ENCODE results near the gene DNAJC25.
"Not testable (repeated sequence)": the region's sequence is repeated elsewhere in the genome, so short reads cannot be mapped to it uniquely, and the experiment has no call there.

Gene DNAJC25

DNA sequence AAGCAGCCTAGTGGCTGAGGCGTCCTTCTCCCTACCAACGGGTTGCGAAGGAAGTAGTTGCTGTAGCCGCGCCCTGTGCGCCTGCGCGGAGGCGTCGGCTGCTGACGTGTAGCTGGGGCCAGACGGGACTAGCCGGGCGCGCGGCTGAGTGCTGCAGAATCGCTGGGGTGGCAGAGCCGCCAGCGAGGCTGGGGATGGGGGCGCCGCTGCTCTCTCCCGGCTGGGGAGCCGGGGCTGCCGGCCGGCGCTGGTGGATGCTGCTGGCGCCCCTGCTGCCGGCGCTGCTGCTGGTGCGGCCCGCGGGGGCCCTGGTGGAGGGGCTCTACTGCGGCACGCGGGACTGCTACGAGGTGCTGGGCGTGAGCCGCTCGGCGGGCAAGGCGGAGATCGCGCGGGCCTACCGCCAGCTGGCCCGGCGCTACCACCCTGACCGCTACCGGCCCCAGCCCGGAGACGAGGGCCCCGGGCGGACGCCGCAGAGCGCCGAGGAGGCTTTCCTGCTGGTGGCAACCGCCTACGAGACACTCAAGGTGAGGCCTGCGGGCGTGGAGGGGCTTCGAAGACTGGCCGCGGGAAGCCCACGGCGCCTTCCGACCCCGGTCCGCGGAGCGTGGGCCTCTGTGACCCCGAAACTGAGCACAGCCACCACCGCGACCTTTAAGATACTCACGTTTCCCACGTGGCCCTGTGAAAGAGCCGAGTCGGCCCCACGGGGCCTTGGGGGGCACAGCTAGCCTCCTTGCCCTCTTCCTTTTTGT lies at the start of gene DNAJC25:
TSS of gene DNAJC25 (plus strand) at position 121 of the 758 bp plus-strand sequence. CDS start at position 195, 74 bp downstream.
- peak; percentile 98 for DNase-seq

DNA sequence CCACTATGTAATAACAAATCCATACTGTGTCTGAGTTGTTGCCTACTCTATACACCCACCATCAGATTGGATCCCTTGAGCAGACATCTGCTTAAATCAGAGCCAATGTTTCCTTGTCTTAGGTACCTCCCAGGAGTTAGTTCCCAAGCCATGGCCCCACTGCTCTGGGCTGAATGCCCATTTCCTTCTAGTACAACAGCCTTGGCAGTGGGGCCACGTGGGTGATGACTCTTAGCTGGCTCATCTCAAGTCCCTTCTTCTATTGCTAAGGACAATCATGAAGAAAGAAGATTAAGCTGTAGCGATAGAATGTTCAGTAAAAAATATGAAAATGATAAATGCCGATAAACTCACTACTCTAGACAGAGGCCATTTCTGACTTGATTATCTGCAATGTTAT lies 48.2 kb upstream of the DNAJC25 start:
- DNase-seq, result no peak

DNA sequence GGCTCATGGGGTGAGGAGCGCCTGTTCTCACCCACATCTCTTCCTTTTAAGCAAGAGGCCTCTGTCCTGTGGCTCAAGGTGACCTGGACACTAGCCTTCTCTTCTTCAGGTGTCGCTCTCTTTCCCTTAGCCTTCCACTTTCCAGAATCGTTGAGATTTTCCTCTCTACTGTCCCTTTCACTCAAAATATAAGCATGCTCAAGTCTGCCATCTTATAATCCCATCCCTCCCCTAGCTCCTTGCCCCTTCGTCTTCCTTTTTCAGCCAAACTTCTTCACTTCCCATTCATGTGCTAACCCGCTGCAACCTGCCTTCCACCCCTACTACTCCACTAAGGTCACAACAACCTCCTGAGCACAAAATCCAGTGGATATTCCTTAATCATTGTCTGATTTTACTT lies 44.8 kb upstream of the DNAJC25 start:
- no peak for DNase-seq

DNA sequence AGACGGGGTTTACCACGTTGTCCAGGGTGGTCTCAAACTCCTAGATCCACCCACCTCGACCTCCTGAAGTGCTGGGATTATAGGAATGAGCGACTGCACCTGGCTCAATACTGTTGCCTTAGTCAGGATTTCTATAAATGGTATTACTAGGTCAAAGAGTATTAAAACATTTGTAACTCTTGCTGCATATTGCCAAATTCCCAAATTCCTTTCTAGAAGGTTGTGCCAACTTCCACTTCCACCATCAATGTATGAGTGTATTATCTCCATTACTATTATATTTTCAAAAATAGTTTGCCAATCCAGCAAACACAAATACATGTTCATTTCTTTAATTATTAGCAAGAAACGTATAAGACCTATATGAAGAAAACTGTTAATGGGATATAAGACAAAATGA lies 42.3 kb upstream of the DNAJC25 start:
- DNase-seq, result no peak

DNA sequence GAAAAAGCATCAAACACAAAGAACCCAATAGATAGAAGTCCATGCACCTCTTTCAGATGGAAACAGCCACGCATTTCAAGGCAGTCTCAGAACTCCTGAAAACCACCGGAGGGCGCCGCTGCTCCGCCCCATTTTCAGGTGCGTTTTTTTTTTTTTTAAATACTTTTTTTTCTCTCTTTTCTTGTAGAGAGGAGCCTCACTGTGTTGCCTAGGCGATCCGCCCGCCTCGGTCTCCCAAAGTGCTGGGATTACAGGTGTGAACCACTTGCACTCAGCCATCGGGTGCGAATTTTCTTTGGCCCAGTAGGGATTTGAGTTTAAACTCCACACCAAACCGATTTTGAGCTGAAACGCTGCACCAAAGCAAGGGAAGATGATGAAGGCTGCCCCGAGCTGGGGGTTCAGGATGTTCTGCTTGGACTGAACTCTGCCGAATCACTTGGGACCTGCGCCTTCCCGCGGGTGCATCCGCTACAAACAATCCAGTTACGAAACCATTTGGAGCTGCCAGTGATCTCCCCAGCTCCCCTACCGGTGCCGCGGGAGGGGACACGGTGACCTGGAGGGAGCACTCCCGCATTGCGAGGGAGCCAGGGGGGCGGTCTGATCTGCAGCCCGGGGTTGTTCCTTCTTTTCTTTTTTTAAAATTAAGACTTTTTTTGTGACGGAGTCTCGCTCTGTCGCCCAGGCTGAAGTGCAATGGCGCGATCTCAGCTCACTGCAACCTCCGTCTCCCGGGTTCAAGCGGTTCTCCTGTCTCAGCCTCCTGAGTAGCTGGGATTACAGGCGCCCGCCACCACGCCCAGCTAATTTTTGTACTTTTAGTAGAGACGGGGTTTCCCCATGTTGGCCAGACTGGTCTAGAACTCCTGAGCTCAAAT lies 33.0 kb upstream of the DNAJC25 start:
- DNase-seq, result peak; percentile 35

DNA sequence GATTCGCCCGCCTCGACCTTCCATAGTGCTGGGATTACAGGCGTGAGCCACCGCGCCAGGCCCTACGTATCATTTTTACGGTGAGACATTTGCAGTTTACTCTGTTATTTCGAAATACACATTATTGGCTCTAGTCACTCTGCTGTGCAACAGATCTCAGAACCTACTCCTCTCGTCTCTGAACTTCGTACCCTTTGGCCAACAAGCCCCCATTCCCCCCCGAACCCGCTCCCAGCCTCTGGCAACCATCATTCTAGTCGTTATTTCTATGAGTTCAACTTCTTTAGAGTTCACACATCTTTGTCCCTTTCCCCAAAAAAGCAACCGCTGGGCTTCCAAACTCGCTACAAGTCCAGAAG lies 32.4 kb upstream of the DNAJC25 start:
- DNase-seq, result no peak

DNA sequence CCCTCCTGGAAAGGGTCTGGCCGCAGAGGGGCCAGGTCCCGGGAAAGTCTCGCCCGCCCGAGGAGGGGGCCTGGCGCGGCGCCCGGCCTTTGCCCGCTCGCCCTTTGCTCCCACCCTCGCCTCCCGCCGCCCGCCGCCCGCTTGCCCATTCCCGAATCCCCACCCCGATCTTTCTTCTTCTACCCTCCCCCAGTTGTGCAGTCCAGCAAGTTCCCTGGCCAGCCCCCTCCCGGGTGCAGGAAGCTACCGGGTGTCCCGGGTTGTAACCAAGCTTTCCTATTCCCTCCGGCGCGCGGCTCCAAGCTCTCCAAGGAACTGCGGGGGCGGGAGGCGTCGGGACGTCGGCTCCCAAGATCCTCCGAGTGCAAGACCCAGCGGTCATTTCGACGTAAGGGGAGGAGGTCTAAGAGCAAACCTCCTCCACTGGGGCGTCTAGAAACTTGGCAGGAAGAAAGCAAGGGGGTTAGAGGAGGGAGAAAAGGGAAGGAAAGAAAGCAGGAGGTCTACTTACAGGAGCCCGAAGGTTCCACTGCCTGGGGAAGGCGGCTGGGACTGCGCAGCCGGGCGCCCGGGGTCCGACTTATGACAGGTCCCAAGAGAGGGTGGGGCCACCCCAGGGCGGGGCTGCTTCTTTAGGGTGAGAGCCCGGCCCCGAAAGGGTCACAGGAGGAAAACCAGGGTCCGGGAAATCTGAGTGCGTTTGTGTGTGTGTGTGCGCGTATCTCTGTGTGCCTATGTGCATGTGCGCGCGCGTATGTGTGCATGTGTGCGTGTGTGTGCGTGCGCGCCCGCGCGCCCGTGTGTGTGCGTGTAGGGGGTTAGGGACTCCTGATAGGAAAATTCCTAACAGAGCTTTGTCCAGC lies 31.8 kb upstream of the DNAJC25 start, which contains the start of gene PTGR1:
TSS of gene PTGR1 (minus strand) at position 556 of the 863 bp plus-strand sequence. CDS start 2,225 bp downstream, outside the sequence.
- DNase-seq, result peak; percentile 22

DNA sequence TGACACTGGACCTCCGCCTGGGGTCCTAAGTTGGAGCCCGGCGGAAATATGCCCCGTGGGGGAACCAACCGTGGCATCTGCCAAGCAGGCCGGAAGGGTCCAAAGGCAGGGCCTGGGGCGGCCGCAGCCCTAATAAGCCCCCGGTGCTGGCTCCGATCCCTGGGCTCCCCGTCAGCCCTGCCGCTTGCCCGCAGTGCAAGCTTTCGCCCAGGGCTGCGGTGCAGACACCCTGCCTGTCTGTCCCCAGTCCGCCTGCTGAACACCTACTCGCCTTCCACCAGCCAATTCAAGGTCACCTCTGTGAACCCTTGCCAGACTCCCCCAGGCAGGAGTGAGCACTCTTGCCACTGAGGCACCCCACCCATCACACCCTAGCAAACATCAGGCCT lies 31.2 kb upstream of the DNAJC25 start:
- no peak for DNase-seq

DNA sequence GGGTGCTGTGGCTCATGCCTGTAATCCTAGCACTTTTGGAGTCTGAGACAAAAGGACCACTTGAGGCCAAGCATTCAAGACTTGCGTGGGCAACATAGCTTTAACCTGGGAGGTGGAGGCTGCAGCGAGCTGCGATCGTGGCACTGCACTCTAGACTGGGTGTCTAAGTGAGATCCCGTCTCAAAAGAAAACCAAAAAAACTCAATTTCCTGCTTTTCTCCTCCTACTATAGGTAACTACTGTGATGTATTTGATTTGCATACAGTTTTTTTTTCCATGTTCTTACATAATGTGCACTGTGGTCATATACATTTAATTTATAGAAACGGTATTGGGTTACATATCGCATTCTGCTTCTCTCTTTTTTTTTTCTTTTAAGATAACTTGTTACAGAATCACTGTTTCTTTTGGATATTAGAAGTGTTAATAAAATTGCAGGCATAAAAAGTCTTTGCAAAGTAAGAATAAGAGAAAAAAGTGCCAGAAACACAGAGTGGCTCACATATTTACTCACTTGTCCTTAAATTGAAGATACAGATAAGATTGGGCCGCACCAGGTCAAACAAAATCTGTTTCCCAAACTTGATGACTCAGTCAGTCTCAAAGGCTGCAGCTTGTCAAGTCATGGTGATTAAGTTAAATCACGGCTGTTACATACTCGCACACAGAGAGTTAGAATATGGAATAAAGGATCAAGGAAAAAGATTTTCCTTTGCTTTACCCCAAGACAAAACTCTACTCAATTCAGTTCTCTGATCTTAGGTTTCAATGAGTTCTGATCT lies 29.7 kb upstream of the DNAJC25 start:
- no peak for DNase-seq

DNA sequence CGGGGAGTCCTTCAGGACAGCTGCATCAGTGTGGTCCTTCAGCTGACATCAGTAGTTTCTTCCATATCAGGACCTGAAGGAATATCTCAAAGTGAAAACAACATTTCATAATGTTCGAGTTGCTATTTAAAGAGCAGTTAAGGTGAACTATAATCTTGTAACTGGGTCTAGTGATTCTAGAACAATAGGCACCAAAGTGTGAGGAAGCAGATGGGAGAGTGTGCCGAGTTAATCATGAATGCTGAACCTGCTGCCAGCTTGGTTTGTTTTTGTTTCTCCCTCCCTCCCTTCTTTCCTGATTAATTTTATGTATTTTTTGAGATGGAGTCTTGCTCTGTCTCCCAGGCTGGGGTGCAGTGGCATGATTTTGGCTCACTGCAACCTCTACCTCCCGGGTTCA lies 28.1 kb upstream of the DNAJC25 start:
- DNase-seq, result no peak

DNA sequence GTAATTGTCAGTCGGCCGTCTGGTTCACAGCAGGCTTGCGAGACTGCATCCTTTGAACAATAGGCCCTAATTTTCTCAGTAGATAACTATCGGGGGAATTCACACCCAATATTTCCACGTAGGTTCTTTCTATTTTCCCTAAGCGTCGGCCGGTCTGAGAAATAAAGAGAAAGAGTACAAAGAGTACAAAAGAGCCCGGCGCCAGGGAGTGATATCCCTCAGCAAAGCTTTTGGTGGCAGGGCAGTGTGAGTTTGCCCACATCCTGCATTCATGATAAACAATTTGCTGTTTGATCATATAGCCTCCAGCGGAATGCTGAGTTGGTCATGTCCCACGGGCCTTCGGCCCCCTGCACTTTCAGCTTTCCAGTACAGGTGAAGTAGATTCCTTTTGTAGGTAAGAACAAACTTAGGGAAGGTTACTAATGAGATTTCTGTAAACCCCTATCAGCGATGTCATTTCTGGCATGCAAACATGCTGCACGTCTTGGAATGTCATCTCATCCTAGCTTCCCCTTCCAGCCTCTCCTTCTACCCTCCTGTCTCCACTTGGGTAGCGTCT lies 27.0 kb upstream of the DNAJC25 start:
- DNase-seq, result no peak

DNA sequence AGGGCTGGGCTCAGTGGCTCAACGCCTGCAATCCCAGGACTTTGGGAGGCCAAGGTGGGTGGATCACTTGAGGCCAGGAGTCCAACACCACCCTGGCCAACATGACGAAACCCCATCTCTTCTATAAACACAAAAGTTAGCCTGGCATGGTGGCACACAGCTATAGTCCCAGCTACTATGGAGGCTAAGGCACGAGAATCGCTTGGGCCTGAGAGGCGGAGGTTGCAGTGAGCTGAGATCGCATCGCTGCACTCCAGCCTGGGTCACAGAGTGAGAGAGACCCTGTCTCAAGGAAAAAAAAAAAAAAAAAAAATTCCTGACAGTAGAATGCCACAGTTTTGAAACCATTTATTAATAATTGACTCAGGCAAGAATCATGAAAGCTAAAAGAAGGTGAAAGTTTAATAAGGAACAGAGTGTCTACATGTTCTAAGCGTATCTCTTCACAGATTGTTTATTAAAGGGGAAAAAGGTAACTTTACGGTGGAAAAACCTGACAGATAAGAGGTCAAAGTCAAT lies 26.0 kb upstream of the DNAJC25 start:
- no peak for DNase-seq

DNA sequence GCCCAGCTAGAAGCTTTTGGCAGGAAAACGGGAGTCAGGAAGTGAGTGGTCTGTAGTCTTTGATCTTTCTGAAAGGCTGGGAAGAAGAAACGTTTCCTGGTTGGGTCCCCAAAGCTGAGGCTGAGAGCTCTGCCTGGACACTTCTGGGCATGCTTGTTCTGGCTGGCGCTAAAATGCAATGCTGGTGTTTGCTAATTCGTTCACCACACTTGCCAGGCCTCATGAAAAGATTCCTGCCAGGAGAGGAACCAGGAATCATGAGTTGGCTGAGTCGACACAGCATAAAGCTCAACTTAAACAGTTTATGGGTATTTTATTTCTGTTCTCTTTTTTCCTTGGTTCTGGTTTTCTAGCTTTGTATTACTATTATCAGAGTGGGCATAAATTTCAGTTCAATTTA lies 21.0 kb upstream of the DNAJC25 start:
- no peak for DNase-seq

DNA sequence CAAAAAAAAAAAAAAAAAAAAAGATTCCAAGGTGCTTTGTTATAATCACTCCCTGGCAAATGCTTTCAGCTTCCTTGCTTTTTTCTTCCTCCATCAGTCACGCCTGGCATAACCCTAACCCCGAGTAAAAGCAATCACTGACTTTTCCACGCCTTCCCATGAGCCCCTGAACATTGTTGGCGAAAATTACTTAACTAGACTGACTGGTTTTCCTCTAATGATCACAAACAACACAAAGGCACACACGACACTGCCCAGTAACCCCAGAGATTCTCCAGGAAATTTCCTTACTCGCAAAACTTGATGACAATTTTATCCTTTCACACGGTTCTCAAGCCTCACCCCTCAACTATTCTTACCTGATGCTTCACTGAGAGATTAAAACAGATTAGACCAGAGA lies 20.3 kb upstream of the DNAJC25 start:
- no peak for DNase-seq

DNA sequence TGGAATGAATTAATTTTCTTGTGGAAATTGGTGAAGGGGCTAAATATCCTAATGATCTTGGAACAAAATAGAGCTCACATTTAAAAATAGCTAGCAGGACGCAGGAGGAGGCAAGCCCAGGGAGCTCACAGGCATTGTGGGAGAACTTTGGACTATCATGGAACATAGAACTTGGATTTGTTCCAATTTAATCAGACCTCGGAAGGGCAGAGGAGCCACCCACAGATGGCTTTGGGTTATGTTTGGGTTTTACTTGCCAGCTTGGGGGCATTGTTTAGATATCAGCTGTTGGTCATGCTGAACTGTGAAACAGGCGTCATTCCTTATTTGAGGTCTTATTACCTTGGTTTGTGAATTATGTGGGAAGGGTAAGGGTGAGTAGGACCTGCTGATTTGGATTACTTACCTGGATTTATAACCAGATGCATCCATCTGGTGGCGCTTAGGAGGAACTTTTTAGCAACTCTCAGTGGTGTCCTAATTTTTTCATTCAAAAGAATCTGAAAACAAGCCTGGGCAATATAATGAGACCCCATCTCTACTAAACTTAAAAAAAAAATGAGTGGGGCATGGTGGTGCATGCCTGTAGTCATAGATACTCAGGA lies 17.6 kb upstream of the DNAJC25 start:
- no peak for DNase-seq

DNA sequence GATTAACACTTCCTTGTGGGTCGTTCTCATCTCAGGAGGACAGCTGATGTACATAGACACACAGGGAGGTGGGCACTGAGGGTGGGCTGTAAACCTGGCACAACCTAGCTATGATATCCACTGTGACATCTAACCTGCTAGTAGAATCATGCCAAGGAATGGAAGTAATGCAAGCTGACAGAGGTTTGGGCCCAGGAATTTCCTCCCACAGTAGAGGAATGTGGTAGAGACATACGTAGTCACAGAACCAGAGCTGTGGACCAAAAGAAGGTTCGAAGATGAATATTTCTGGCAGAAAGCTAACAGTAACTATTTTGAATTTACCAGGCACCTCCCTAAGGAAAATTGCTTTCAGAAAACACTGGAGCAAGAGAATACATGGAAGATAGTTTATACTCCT lies 15.2 kb upstream of the DNAJC25 start:
- no peak for DNase-seq

DNA sequence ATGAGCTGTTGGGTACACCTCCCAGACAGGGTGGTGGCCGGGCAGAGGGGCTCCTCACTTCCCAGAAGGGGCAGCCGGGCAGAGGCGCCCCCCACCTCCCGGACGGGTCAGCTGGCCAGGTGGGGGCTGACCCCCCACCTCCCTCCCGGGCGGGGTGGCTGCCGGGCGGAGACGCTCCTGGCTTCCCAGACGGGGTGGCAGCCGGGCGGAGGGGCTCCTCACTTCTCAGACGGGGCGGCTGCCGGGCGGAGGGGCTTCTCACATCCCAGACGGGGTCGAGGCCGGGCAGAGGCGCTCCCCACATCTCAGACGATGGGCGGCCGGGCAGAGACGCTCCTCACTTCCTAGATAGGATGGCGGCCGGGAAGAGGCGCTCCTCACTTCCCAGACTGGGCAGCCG lies 13.8 kb upstream of the DNAJC25 start:
- not testable (repeated sequence) for DNase-seq

DNA sequence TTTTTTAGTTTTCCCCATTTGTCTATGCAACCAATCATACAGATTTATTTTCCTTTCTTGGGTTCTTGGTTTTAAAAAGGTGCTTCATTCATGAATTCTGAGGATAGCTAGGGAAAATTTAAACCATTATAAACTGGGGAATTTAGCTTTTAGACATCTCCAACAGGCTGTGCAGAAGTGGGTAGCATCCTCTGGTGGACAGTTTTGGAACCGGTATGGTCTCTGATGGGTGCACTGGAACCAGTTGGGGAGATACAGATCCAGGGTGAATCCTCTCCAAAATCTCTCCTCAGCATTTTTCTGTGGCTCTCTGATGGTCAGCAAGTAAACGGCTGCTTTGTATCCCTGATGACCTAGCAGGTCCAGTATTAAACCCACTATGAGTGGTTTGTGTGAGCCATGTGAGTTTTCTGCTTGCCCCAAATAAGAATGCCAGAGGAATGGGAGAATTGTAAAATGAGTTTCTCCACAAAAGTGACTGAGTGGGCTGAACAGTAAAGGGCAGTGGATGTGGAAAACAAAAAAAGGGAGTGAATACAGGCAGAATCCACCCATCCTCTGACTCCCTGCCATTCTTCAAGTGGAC lies 9.1 kb upstream of the DNAJC25 start:
- peak; percentile 25 for DNase-seq

DNA sequence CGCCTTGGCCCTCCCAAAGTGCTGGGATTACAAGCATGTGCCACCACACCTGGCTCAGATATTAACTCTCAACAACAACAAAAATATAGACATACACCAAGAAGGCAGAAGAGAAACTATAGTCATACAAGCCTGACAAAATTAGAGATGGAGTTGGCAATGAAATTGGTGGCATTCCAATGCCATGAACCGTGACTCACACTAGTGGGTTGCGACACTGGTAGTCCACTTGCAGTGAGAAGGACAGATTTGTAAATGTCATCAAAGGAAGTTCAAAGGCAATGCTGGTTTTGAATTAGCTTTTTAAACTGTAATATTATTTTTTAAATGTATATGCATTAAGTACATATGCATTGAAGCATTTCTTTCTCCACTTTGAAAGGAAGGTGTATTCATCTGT lies 8.5 kb upstream of the DNAJC25 start:
- no peak for DNase-seq

DNA sequence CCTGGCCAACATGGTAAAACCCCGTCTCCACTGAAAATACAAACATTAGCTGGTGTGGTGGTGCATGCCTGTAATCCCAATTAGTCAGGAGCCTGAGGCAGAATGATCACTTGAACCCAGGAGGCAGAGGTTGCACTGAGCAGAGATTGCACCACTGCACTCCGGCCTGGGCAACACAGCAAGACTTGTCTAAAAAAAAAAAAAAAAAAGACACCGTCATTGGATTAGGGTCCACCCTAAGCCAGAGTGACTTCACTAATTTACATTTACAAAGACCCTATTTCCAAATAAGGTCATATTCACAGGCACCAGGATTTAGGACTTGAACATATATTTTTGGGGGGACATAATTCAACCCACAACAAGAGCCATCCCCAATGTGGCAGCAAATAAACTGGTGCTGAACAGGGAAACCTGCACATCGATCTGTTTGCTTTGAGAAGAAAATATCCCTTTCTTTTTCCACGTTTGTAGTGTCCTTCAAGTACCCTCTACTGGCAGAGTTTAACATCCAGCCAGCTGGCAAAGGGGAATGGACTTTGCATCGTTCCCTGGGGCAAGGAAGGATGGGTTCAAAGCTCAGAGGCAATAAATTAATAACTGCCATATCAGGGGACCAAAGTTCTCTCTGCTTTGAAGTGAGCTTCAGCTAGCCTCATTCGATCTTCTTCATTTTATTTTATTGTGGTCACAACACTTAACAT lies 3.7 kb upstream of the DNAJC25 start:
- DNase-seq, result no peak

Data from stimulated activated CD4-positive, alpha-beta T cell treated with anti-CD3 and anti-CD28 coated beads, Interleukin-1b, Interleukin-23, amount 100 ng/mL, for 48 hours (primary cell).